BJ (cell line): ENCODE results near the gene SNX15. TPM values are rescaled to one million over a fixed set of nuclear protein-coding genes. Genes with fewer than 3 reads are reported as not detected.

ENCODE experiments used
- CTCF ChIA-PET: fragments of 350-600 bp; formaldehyde crosslinking; extraction: SDS; loops from one replicate; lab custom pipeline; 2021; ENCODE audit warnings: antibody characterized with exemption, inconsistent platforms; lab: Yijun Ruan, JAX
- POLR2A ChIA-PET: fragments of 300-600 bp; sonication (Branson Sonifier 250); formaldehyde crosslinking; extraction: SDS; loops from one replicate; lab custom pipeline; 2021; ENCODE audit warnings: antibody characterized with exemption; lab: Charles Lee
- DNase-seq: peaks from one replicate; pipeline ENCODE4 v3.0.0-alpha.2; 2011; ENCODE audit warnings: low read depth
- H3K27me3 ChIP-seq: 2 replicates; pipeline ENCODE4 v1.6.0; 2011; ENCODE audit warnings: low read length; ENCODE audit not compliant: control insufficient read depth, insufficient read depth
- H3K36me3 ChIP-seq: 2 replicates; pipeline ENCODE4 v1.5.1; 2011; ENCODE audit warnings: low read length; ENCODE audit not compliant: control insufficient read depth, insufficient read depth
- H3K4me3 ChIP-seq: 2 replicates; pipeline ENCODE4 v1.5.1; 2011; ENCODE audit warnings: low read depth, mild to moderate bottlenecking, control low read depth, low read length
- CTCF ChIP-seq: IDR thresholded peaks from 2 replicates; pipeline ENCODE4 v1.5.1; 2011; ENCODE audit warnings: low read depth, mild to moderate bottlenecking, control low read depth, inconsistent platforms, low read length, moderate library complexity; ENCODE audit not compliant: insufficient read depth
- polyA plus RNA-seq: library from polyadenylated mRNA; depleted of rRNA; stranded (reverse); fragments of >200 nt; gene quantifications from 2 replicates; pipeline ENCODE4 v1.2.3, GENCODE V29; 2011

The SNX15 gene
- polyA plus RNA-seq, 1 experiment = 15.3 TPM

- no peak for DNase-seq
- Histone ChIP-seq H3K27me3 (no peaks in the 10 kb centered on the region), H3K4me3 (no peak overlapping the region), H3K36me3 (no peaks in the 10 kb centered on the region)
- CTCF ChIA-PET = interaction anchor here (1.1 to 1.4 kb wide), 2 partner anchors 37 to 38 kb away, joined by 3 read pairs; no protein-coding TSS in a partner anchor
- POLR2A ChIA-PET = no interaction called here
- TF ChIP-seq CTCF = no peak
Measured at GRCh38 chr11:65071907-65072630, 44.8 kb downstream of the SNX15 start.

GRCh38 chr11:65072631-65072966 lies 45.4 kb downstream of the SNX15 start:
- Histone ChIP-seq H3K36me3 (no peaks in the 10 kb centered on the region), H3K4me3 (no peak overlapping the region), H3K27me3 (no peaks in the 10 kb centered on the region)
- DNase-seq = no peak
- TF ChIP-seq CTCF = no peak
- ChIA-PET POLR2A (no interaction called here), CTCF (interaction anchor here (1.4 to 1.6 kb wide), 2 partner anchors 9 to 38 kb away, joined by 3 to 7 read pairs; no protein-coding TSS in a partner anchor)

- H3K36me3 ChIP-seq = no peaks in the 10 kb centered on the region
- CTCF ChIA-PET = interaction anchor here (1.1 to 2.1 kb wide), 3 partner anchors 28 to 65 kb away, joined by 3 to 7 read pairs (median 3); partner anchors contain the start of gene ARL2
- no peaks in the 10 kb centered on the region for H3K27me3 ChIP-seq
- POLR2A ChIA-PET = no interaction called here
- no peak for TF ChIP-seq CTCF
- no peak for DNase-seq
- no peak overlapping the region for H3K4me3 ChIP-seq
Measured at GRCh38 chr11:65077451-65077850, 50.2 kb downstream of the SNX15 start.

GRCh38 chr11:65078151-65078550 lies 50.9 kb downstream of the SNX15 start:
- peak; percentile 59 for TF ChIP-seq CTCF
- no peaks in the 10 kb centered on the region for H3K36me3 ChIP-seq
- CTCF ChIA-PET = interaction anchor here (1.1 to 2.1 kb wide), 2 partner anchors 64 to 65 kb away, joined by 3 to 7 read pairs; partner anchors contain the start of gene ARL2
- no peaks in the 10 kb centered on the region for H3K27me3 ChIP-seq
- no peak for DNase-seq
- POLR2A ChIA-PET = no interaction called here
- no peak overlapping the region for H3K4me3 ChIP-seq

GRCh38 chr11:65078786-65079342 lies 51.6 kb downstream of the SNX15 start:
- TF ChIP-seq CTCF = no peak
- H3K27me3 ChIP-seq = no peaks in the 10 kb centered on the region
- ChIA-PET CTCF (interaction anchor here (0.6 kb wide), 1 partner anchor 27 kb away, joined by 4 read pairs; no protein-coding TSS in a partner anchor), POLR2A (no interaction called here)
- no peaks in the 10 kb centered on the region for H3K36me3 ChIP-seq
- no peak for DNase-seq
- H3K4me3 ChIP-seq = no peak overlapping the region
